HepG2 (cell line): ENCODE measurements around the gene VWA1. TPM values are rescaled to one million over a fixed set of nuclear protein-coding genes. Genes with fewer than 3 reads are reported as not detected.

Experiments
- AGO2 ChIP-seq: fragments of 200-400 bp; formaldehyde crosslinking; optimal IDR thresholded peaks from 2 replicates; pipeline ENCODE3; 2017; ENCODE audit warnings: mild to moderate bottlenecking, low read depth, low read length, moderate library complexity
- ERF ChIP-seq: IDR thresholded peaks from 2 replicates; pipeline ENCODE4 v1.6.1; 2018; ENCODE audit warnings: missing biosample characterization, missing genetic modification reagents
- HOXA3 ChIP-seq: sonication (generic); formaldehyde crosslinking; IDR thresholded peaks from 2 replicates; pipeline ENCODE4 v1.5.0; 2020; ENCODE audit warnings: missing genetic modification reagents
- ISL2 ChIP-seq: sonication (generic); formaldehyde crosslinking; IDR thresholded peaks from 2 replicates; pipeline ENCODE4 v1.5.0; 2020; ENCODE audit warnings: missing genetic modification reagents
- MAF1 ChIP-seq: sonication (generic); formaldehyde crosslinking; IDR thresholded peaks from 2 replicates; pipeline ENCODE4 v1.5.0; 2020; ENCODE audit warnings: missing genetic modification reagents, borderline replicate concordance
- MED1 ChIP-seq: sonication (generic); formaldehyde crosslinking; IDR thresholded peaks from 2 replicates; pipeline ENCODE4 v1.4.0; 2020; ENCODE audit warnings: missing genetic modification reagents
- NFE2L2 ChIP-seq: fragments of 150-350 bp; IDR thresholded peaks from 2 replicates; pipeline ENCODE4 v1.6.1; 2014; ENCODE audit warnings: low read length
- SP1 ChIP-seq, 2 experiments: fragments of 450-650 bp in 1 of 2; sonication (generic) in 1 of 2; formaldehyde crosslinking in 1 of 2; IDR thresholded peaks; 2 replicates each; pipeline versions ENCODE4 v1.4.0 to v1.6.1; 2016 to 2020; ENCODE audit warnings: missing genetic modification reagents in 1 of 2
- SP5 ChIP-seq: IDR thresholded peaks from 2 replicates; pipeline ENCODE4 v1.6.1; 2016; ENCODE audit warnings: low read depth, borderline replicate concordance
- TCF12 ChIP-seq, 2 experiments: fragments of 450-650 bp in 1 of 2; sonication (generic) in 1 of 2; formaldehyde crosslinking in 1 of 2; IDR thresholded peaks; 2 replicates each; pipeline versions ENCODE4 v1.6.1 to v1.8.0; 2017 to 2022; ENCODE audit warnings: antibody characterized with exemption in 1 of 2, mild to moderate bottlenecking in 1 of 2, missing genetic modification reagents in 1 of 2, moderate library complexity in 1 of 2
- ZBTB20 ChIP-seq: sonication (generic); formaldehyde crosslinking; IDR thresholded peaks from 2 replicates; pipeline ENCODE4 v1.8.1; 2023; ENCODE audit warnings: missing genetic modification reagents, low read depth, mild to moderate bottlenecking, borderline replicate concordance
- ZFX ChIP-seq: sonication (generic); formaldehyde crosslinking; IDR thresholded peaks from 2 replicates; pipeline ENCODE4 v1.4.0; 2020; ENCODE audit warnings: mild to moderate bottlenecking, low read depth, missing genetic modification reagents, moderate library complexity
- ZNF207 ChIP-seq: fragments of 450-650 bp; IDR thresholded peaks from 2 replicates; pipeline ENCODE4 v1.6.1; 2016; ENCODE audit warnings: antibody characterized with exemption, borderline replicate concordance
- ZNF224 ChIP-seq: sonication (generic); formaldehyde crosslinking; IDR thresholded peaks from 2 replicates; pipeline ENCODE4 v1.5.0; 2020; ENCODE audit warnings: mild to moderate bottlenecking, missing genetic modification reagents
- ZNF318 ChIP-seq: sonication (generic); formaldehyde crosslinking; IDR thresholded peaks from 2 replicates; pipeline ENCODE4 v1.4.0; 2020; ENCODE audit warnings: mild to moderate bottlenecking, missing genetic modification reagents
- ZNF382 ChIP-seq: sonication (generic); formaldehyde crosslinking; IDR thresholded peaks from 2 replicates; pipeline ENCODE4 v1.5.0; 2020; ENCODE audit warnings: missing genetic modification reagents, mild to moderate bottlenecking, borderline replicate concordance
- ZNF616 ChIP-seq: sonication (generic); formaldehyde crosslinking; IDR thresholded peaks from 2 replicates; pipeline ENCODE4 v1.5.0; 2020; ENCODE audit warnings: low read depth, mild to moderate bottlenecking, missing genetic modification reagents
- ZNF720 ChIP-seq: sonication (generic); formaldehyde crosslinking; IDR thresholded peaks from 2 replicates; pipeline ENCODE4 v1.4.0; 2020; ENCODE audit warnings: missing genetic modification reagents
- ZNF766 ChIP-seq: sonication (generic); formaldehyde crosslinking; IDR thresholded peaks from 2 replicates; pipeline ENCODE4 v1.5.0; 2020; ENCODE audit warnings: missing genetic modification reagents, borderline replicate concordance
- ZNF800 ChIP-seq: sonication (generic); formaldehyde crosslinking; IDR thresholded peaks from 2 replicates; pipeline ENCODE4 v1.4.0; 2020; ENCODE audit warnings: missing genetic modification reagents
- polyA plus RNA-seq, 8 experiments: library from polyadenylated mRNA; depleted of rRNA in 3 of 8; stranded (reverse) in 7 of 8; unstranded in 1 of 8; fragments of >200 nt; fragmentation: Illumina TruSeq in 4 of 8; extraction: Trizol in 4 of 8; gene quantifications; 2 replicates each; pipeline versions ENCODE4 v1.2.1 to v1.2.3, GENCODE V29; 2011 to 2016; ENCODE audit warnings: low read depth in 4 of 8, missing spikeins in 1 of 8, mixed read lengths in 1 of 8; ENCODE audit not compliant: insufficient read depth in 1 of 8
- total RNA-seq, 5 experiments: library from RNA; depleted of rRNA; stranded (reverse); fragments of >200 nt; fragmentation: Illumina TruSeq; extraction: Trizol; gene quantifications; 2 replicates each; pipeline ENCODE4 v1.2.3, GENCODE V29; 2016; ENCODE audit warnings: low read depth in 1 of 5

Gene VWA1
- total and polyA plus RNA-seq, 2 of the 13 experiments (the other 11 are each of a cell fraction or from before 2014, with no cell fraction given): 40.9 to 57.5 TPM

GRCh38 chr1:1399187-1399871, 36.2 kb upstream of the VWA1 start, which contains the start of gene CCNL2 (continued):
- TF ChIP-seq ZNF318 (CRISPR knock-in tag) (no peak; the same call in 1 of the 2 replicates), ERF (CRISPR knock-in tag) (peak; percentile 87; the same call in 1 of the 2 replicates), MAF1 (CRISPR knock-in tag) (no peak), ZNF766 (peak; percentile 66; the same call in 1 of the 2 replicates), ZBTB20 (CRISPR knock-in tag) (0 out of 2 replicates have a peak, but pooled peaks have one; percentile 65), ZNF207 (no peak), ZNF224 (CRISPR knock-in tag) (no peak), ISL2 (CRISPR knock-in tag) (peak; percentile 66; the same call in 1 of the 2 replicates), ZNF800 (CRISPR knock-in tag) (0 out of 2 replicates have a peak, but pooled peaks have one; percentile 60), ZNF720 (CRISPR knock-in tag) (no peak), TCF12 (IDR thresholded peaks at IDR 0.05) (no peak), TCF12 (CRISPR knock-in tag; IDR thresholded peaks at IDR 0.05) (no peak), SP5 (peak; percentile 81), MED1 (CRISPR knock-in tag) (peak; percentile 56; the same call in 1 of the 2 replicates), ZNF382 (no peak), HOXA3 (CRISPR knock-in tag) (peak; percentile 95; the same call in 1 of the 2 replicates), SP1 (IDR thresholded peaks at IDR 0.05) (peak; percentile 37; the same call in 1 of the 2 replicates), SP1 (CRISPR knock-in tag; IDR thresholded peaks at IDR 0.05) (peak; percentile 96), ZNF616 (0 out of 2 replicates have a peak, but pooled peaks have one; percentile 3), ZFX (CRISPR knock-in tag) (peak; percentile 82), AGO2 (peak; percentile 88), NFE2L2 (no peak)
